SU-DHL-6 (cell line): ENCODE data around the gene SEPTIN6.

Source experiments
- CTCF ChIP-seq: fragments of 200-600 bp; sonication (generic); IDR thresholded peaks from one replicate; pipeline ENCODE4 v1.5.1; 2017; ENCODE audit warnings: antibody characterized with exemption, mild to moderate bottlenecking, low read length, moderate library complexity; ENCODE audit not compliant: insufficient read depth, poor library complexity, severe bottlenecking
- EZH2phosphoT487 ChIP-seq: fragments of 200-600 bp; sonication (generic), shearing (Covaris generic); conservative IDR thresholded peaks from 2 replicates; pipeline ENCODE4 v1.6.1; 2018; ENCODE audit warnings: mild to moderate bottlenecking, antibody characterized with exemption, low read length, moderate library complexity, mixed read lengths

DNA sequence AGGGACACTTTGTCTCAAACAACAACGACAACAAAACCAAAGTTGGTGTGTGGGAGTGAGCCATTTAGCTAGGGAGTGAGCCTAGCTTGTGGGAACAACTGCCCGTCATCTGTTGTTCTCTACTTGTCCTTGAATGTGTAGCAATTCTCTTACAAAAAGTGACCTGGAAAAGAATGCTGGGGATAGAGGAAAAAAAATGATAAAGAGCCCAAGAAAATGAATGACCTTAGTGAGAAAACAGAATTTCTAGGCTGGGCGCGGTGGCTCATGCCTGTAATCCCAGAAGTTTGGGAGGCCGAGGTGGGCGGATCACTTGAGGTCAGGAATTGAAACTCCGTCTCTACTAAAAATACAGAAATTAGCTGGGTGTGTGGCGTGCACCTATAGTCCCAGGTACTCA is 19.6 kb downstream of the SEPTIN6 start:
- TF ChIP-seq CTCF (no peak), EZH2phosphoT487 (no peak)
